OCI-LY1 (cell line): ENCODE results near the gene MYH7B.

ENCODE experiments used
- EZH2 ChIP-seq: fragments of 200-600 bp; sonication (generic), shearing (Covaris generic); IDR thresholded peaks from 2 replicates; pipeline ENCODE4 v1.8.0; 2017; ENCODE audit warnings: borderline replicate concordance, mixed run types, mild to moderate bottlenecking, antibody characterized with exemption, low read length, moderate library complexity, mixed read lengths
- TF ChIP-seq, protein P1 (sequence below): fragments of 200-600 bp; sonication (generic), shearing (Covaris generic); IDR thresholded peaks from 2 replicates; pipeline ENCODE4 v1.5.1; 2017; ENCODE audit warnings: mild to moderate bottlenecking, antibody characterized with exemption, low read length, moderate library complexity, mixed read lengths

DNA sequence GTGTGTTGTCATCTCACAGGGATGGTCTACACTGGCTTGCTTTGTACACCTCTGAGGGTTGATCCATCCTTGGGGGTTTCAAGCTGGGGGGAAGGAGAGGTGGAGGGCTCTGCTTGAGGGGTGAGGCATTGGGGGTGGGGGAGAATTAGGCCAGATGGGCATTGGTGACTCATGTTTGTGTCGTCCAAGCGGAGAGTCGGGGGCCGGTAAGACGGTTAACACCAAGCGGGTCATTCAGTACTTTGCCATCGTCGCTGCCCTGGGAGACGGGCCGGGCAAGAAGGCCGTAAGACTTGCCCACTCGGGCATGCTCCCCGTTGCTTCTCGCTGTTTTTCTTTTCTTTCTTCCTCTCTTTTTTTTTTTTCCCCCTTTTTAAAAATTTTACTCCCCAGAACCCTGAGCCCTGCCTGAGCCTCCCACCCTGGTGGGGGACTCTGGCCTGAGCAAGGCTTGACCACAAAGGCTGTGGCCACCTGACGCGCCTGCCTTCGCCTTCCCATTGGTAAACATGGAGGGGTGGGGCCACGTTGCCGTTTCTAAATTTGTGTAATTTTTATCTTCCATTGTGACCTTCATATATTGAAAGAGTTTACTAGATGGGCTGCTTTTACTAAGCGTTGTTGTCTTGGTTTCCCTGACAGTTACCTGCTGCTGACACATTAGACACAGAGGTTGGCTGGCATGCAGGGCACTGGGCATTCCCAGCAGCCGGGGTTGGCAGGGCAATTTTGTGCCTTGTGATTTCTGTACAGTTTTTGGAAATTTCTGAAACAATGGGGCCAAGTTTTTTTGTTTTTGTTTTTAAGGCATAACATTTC lies 26.8 kb downstream of the MYH7B start:
- TF ChIP-seq, protein P1, sequence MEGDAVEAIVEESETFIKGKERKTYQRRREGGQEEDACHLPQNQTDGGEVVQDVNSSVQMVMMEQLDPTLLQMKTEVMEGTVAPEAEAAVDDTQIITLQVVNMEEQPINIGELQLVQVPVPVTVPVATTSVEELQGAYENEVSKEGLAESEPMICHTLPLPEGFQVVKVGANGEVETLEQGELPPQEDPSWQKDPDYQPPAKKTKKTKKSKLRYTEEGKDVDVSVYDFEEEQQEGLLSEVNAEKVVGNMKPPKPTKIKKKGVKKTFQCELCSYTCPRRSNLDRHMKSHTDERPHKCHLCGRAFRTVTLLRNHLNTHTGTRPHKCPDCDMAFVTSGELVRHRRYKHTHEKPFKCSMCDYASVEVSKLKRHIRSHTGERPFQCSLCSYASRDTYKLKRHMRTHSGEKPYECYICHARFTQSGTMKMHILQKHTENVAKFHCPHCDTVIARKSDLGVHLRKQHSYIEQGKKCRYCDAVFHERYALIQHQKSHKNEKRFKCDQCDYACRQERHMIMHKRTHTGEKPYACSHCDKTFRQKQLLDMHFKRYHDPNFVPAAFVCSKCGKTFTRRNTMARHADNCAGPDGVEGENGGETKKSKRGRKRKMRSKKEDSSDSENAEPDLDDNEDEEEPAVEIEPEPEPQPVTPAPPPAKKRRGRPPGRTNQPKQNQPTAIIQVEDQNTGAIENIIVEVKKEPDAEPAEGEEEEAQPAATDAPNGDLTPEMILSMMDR: no peak
- TF ChIP-seq EZH2: no peak
